ENCODE measurements around the gene FGF14.
A peak's percentile ranks its signal among the peaks of the same experiment; 100 is the strongest.

Gene FGF14

DNA sequence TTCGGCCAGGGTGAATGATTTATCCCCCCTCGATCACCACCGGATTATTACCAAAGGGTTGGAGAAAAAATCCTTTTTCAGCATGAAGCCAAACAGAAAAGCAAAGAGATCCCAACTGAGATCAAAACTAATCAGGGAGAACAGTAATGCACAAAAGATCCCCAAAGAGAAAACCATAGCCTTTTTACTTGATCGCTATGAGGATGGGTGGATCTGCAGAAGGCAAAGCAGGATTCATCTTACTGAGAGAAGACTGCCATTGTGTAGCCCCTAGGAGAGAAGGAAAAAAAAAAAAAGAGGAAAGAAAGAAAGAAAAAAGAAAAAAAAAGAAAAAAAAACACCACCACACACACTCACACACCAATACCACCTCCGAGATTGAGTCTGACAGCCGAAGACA, at the start of gene FGF14:
FGF14 (minus strand) TSS at position 283 of the 400 bp plus-strand sequence.
- DNase-seq, result no peak

DNA sequence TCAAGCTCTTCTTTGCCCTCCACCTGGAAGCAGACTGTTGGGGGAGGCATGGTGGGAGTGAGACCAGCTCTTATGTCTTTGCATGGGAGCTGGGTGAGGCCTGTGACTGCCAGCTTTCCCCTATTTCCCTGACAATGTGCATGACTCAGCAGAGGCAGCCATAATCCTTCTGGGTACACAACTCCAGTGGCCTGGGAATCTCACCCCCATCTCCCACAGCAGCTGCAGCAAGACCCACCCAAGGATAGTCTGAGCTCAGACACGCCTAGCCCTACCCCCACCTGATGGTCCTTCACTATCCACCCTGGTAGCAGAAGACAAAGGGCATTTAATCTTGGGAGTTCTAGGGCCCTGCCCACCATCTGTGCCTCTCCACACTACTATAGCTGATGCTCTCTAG, 41.4 kb upstream of the FGF14 start:
- no peak for DNase-seq

DNA sequence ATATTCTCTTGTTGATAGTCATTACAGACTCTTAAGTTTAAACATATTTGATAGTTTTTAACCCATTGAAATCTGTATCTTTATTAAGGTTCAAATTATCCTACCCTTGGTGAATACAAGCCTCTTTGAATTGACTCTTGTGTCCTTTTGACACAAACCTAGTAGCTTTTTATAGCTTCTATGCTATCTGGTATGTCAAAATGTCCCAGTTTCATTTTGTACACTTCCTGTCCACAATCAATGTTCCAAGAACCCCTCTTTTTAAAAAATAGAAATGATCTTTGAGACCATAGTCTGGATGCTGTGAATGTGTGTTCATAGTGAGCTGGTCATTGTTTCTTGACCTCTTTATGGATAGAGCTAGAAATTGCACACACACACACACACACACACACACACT, 39.2 kb upstream of the FGF14 start:
- DNase-seq, result no peak

- DNase-seq, result no peak
These were observed 38.5 kb upstream of the FGF14 start for GRCh38 chr13:102440259-102440936.

DNA sequence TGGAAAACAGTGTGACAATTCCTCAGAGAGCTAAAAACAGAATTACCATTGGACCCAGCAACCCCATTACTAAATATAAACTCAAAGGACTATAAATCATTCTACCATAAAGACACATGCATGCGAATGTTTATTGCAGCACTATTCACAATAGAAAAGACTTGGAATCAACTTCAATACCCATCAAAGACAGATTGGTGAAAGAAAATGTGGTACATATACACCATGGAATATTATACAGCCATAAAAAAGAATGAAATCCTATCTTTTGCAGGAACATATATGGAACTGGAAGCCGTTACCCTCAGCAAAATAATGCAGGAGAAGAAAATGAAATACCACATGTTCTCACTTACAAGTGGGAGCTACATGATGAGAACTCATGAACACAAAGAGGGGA, 20.8 kb upstream of the FGF14 start:
- DNase-seq, result no peak

DNA sequence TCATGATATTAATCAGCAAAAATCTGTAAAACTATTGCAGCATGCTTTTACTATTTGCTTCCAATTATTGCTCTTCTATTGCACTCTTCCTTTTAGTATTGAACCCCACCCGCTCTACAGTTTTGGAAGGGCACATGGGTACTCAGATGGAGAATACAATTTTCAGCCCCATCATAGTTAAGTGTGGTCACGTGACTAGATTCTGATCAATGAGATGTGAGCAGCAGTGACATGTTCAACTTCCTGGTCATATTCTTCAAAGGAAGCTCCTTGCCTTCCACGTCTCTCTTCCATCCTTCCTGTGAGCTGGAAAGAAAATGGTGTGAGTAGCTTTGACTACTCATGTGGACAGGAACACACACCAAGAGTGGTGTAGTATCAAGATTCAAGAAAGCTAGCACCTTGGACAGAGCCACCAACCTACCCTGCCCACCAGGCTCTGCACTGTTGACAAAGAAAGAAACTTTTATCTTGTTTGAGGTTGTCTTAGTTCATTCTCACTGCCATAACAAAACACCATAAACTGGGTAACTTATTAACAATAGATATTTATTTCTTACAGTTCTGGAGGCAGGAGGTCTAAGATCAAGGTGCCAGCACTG, 3.8 kb upstream of the FGF14 start:
- DNase-seq, result no peak

DNA sequence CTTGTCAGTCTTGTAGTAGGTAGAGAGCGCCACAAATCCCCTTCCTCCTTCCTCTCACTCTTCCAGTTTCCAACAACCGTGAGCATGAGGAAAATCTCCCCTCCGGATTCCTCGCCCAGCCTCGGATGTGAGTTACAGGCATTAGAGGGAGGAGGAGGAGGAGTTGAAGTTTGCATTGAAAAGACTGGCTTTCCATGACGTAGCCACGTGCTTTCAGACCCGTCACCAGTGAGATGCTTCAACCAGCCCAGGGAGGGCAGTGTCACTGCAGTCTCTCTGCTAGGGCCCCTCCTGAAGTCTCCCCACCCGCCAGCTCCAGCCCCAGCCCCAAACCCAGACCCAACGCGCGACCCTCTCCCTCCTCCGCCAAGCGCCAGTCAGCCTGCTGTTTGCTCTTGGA, 442 bp upstream of the FGF14 start:
- DNase-seq, result peak; percentile 45 to 57

DNA sequence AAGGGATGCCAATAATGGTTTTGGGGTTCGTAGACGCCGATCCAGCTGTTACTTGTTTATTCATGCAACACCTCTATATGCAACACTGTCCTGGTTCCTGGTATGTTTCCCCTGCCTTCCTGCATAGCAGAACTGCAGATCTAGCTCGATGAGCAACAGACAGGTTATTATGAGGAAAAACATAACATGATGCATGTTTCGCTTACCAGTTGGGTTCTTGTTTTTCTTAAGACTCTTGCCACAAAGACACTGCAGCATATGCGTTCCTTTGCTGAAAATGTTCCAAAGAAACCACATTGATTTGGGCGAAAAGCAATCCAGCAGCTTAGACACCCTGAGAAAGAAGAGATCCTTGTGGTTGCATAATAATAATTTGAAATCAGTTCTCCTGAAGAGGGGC, 583 bp downstream of the FGF14 start:
- DNase-seq, result peak in 1 of 2 experiments; percentile 20

GRCh38 chr13:102400675-102401145, 1.1 kb downstream of the FGF14 start:
- peak in 1 of 2 experiments; percentile 20 for DNase-seq

DNA sequence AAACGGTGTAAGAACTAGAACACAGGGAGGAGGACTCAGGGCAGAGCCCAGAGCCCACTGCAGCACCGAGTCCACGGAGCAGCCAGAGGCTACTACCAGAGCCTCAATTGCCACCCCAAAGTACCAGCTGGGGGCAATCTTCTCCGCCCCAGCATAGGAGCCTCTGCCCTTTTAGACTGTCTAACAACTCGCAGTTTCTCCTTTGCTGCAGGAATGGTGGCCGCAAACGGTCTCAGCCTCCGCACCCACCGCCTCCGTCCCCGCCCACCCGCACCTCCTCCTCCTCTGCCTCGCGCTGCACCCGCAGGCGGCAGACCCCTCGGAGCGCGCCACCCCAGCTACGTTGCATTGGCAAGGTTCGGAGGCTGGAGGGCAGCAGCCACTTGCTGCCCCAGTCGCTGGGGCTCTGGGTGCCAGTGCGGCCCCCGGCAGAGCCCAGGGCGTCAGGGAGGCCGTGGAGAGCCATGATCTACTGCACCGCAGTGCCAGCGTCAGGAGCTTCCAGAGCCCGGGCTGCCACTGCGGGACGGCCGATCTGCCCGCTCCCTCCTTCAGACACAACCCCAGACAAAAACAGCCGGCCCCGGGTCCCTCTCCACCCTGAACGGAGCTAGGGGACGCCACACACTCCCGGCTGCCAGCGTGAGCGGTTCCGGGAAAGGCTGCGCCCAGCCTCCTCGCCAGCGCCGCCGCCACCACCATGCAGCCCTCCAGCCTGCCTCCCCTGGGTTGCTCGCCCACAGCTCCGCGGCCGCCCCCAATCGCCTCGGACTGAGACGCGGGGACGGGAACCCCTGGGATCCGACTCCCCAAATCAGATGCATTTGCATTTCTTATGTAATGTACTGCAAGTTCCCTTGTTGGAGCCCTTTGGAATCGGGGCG, 1.8 kb downstream of the FGF14 start:
- DNase-seq, result peak in 1 of 2 experiments; percentile 42

DNA sequence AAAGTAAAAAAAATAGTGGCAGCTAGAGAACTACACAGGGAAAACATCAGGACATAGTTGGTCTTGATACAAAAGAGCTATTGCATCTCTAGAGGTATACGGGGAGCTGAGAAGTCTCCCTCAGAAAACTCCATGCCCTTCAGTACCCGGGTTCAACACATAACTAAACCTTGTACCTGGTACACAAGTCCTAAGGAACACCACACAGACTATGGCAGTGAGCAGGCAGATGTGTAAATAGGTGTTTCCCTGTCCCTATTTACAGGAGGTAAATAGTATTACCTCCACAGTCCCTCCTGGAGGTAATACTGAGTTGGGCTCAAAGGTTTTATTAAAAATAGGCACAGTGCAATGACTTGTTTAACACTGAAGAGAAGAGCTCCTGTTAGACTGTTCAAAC, 5.9 kb downstream of the FGF14 start:
- no peak for DNase-seq

DNA sequence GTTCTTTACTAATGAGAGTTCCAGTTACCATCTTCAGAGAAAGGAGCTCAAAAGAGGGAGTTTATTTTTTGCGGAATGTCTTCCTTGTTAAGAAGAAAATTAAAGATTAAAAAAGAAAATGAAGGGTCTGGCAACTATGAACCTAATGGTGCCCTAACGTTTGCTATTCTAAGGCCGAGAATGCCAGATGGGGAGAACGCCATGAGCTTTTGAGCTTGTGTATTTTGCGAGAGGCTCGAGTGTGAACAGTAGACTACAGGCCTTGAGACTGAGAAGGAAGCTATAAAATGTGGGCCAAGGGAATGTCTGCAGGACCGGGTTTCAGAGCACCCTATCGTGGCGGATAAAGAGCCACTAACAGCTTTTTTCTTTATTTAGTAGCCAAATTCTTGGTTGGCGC, 6.7 kb downstream of the FGF14 start:
- DNase-seq, result no peak

GRCh38 chr13:102394158-102395053, 7.4 kb downstream of the FGF14 start:
- DNase-seq, result peak; percentile 97

GRCh38 chr13:102392481-102393209, 9.2 kb downstream of the FGF14 start:
- peak; percentile 29 to 39 for DNase-seq

- no peak for DNase-seq
These were observed 15.4 kb downstream of the FGF14 start for GRCh38 chr13:102386461-102386860.

GRCh38 chr13:102380012-102380411, 21.8 kb downstream of the FGF14 start:
- no peak for DNase-seq

GRCh38 chr13:102376318-102376717, 25.5 kb downstream of the FGF14 start:
- DNase-seq, result no peak

- DNase-seq, result no peak
These were observed 27.1 kb downstream of the FGF14 start for GRCh38 chr13:102374726-102375125.

DNA sequence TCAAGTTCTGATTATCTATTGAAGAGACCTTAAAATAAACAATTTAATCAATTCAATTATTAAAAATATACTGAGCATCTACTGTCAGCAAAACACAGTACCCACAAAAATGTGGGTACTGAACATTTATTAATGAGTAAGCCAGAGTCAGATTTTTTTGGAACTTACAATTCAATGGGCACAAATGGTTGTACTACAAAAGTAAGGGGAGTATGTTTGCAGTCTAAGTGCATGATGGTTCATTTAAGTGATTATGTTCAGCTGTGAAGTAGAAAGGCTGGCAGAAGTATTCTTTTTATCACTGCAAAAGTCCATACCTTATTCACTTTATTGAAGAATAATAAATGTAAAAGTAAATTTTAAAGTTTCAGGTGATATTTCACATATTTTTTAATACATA, 27.6 kb downstream of the FGF14 start:
- no peak for DNase-seq

GRCh38 chr13:102373221-102373620, 28.6 kb downstream of the FGF14 start:
- no peak for DNase-seq

- no peak for DNase-seq
These were observed 32.5 kb downstream of the FGF14 start for GRCh38 chr13:102369302-102369701.

DNA sequence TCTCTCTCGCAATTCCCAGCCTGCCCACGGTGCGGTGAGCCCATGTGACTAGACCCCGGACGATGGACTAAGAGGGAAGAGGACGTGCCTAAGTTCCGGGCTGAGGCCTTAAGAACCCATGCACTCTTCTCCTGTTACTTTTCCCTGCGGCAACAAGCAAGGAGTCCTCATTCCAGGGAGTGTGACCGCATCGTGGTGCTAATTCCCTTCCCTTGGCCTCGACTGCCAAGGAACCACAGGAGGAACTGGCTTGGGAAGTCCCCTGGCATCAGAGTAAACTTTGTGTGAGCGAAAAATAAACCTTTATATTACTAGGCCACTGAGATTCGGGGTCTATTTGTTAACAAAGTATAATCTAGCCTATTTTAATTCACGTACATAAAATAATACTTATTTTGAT, 34.0 kb downstream of the FGF14 start:
- DNase-seq, result no peak
